Frontal cortex (tissue), 4 donors: ENCODE results near the gene TRIM32. TPM values are rescaled to one million over a fixed set of nuclear protein-coding genes. Genes with fewer than 3 reads are reported as not detected.

Experiments used
- DNase-seq, 2 donors: peaks; one replicate each; pipeline ENCODE4 v3.0.0; 2012; ENCODE audit warnings: low spot score in 2 of 2
- FAIRE-seq: peaks from 2 replicates; lab custom pipeline; 2012; peaks lifted over from hg19 to GRCh38; lab: Jason Lieb, UNC
- total RNA-seq: library from RNA; depleted of rRNA; stranded (reverse); fragments of >200 nt; gene quantifications from one replicate; pipeline ENCODE4 v1.2.3, GENCODE V29; 2014
- donor health status: control.
- donor health status: control.
- donor health status: control.

Gene TRIM32
- total RNA-seq = 19.6 TPM

GRCh38 chr9:116687074-116687753 lies at the start of gene TRIM32:
Gene TRIM32 (plus strand): TSS chr9:116687305. CDS start chr9:116697743, 10,438 bp downstream.
- FAIRE-seq (no peak), DNase-seq (peak; percentile 90 to 91)

GRCh38 chr9:116639251-116639741 lies 47.8 kb upstream of the TRIM32 start:
- DNase-seq (no peak), FAIRE-seq (no peak)

GRCh38 chr9:116641292-116642059 lies 45.6 kb upstream of the TRIM32 start:
- DNase-seq (no peak), FAIRE-seq (no peak)

GRCh38 chr9:116643691-116644090 lies 43.4 kb upstream of the TRIM32 start:
- no peak for FAIRE-seq
- DNase-seq = no peak

GRCh38 chr9:116644091-116644688 lies 42.9 kb upstream of the TRIM32 start:
- no peak for FAIRE-seq

GRCh38 chr9:116646661-116647514 lies 40.2 kb upstream of the TRIM32 start:
- DNase-seq = peak in 1 of 2 donors; percentile 14
- FAIRE-seq = no peak

More at GRCh38 chr9:116644091-116644688, 42.9 kb upstream of the TRIM32 start:
- DNase-seq = no peak

- DNase-seq (no peak), FAIRE-seq (no peak)
Observed at GRCh38 chr9:116647515-116647809, 39.6 kb upstream of the TRIM32 start.

- no peak for DNase-seq
Observed at GRCh38 chr9:116653348-116654058, 33.6 kb upstream of the TRIM32 start.

GRCh38 chr9:116654059-116654355 lies 33.1 kb upstream of the TRIM32 start:
- DNase-seq = no peak

More at GRCh38 chr9:116653348-116654058, 33.6 kb upstream of the TRIM32 start:
- FAIRE-seq = no peak

GRCh38 chr9:116656501-116656971 lies 30.6 kb upstream of the TRIM32 start:
- FAIRE-seq = no peak
- DNase-seq = no peak

More at GRCh38 chr9:116654059-116654355, 33.1 kb upstream of the TRIM32 start:
- FAIRE-seq = no peak

GRCh38 chr9:116656977-116657376 lies 30.1 kb upstream of the TRIM32 start:
- DNase-seq (no peak), FAIRE-seq (no peak)

- no peak for FAIRE-seq
- DNase-seq = no peak
Observed at GRCh38 chr9:116658265-116658664, 28.8 kb upstream of the TRIM32 start.

GRCh38 chr9:116661037-116661954 lies 25.8 kb upstream of the TRIM32 start:
- DNase-seq (peak; percentile 13 to 56), FAIRE-seq (peak; percentile 69)

GRCh38 chr9:116662646-116663310 lies 24.3 kb upstream of the TRIM32 start:
- DNase-seq = no peak
- no peak for FAIRE-seq

GRCh38 chr9:116663581-116663980 lies 23.5 kb upstream of the TRIM32 start:
- FAIRE-seq (no peak), DNase-seq (no peak)

- DNase-seq (no peak), FAIRE-seq (no peak)
Observed at GRCh38 chr9:116668970-116669695, 18.0 kb upstream of the TRIM32 start.

- FAIRE-seq = no peak
- no peak for DNase-seq
Observed at GRCh38 chr9:116671605-116672004, 15.5 kb upstream of the TRIM32 start.
